HFFc6 (cell line): ENCODE measurements around the gene NFATC4. TPM values are rescaled to one million over a fixed set of nuclear protein-coding genes. Genes with fewer than 3 reads are reported as not detected.

ENCODE experiments used
- DNase-seq: peaks from one replicate; pipeline ENCODE4 v3.0.0-alpha.2; 2018
- H3K27ac Mint-ChIP-seq: 2 replicates; pipeline ENCODE4 v1.8.0; 2020; ENCODE audit warnings: mild to moderate bottlenecking, mixed read lengths
- H3K27me3 Mint-ChIP-seq: 2 replicates; pipeline ENCODE4 v1.8.0; 2021; ENCODE audit warnings: mild to moderate bottlenecking, moderate library complexity, mixed read lengths; ENCODE audit not compliant: insufficient read depth
- H3K36me3 Mint-ChIP-seq: 2 replicates; pipeline ENCODE4 v1.8.0; 2021; ENCODE audit warnings: low read depth, mixed read lengths
- H3K4me1 Mint-ChIP-seq: 2 replicates; pipeline ENCODE4 v1.8.0; 2020; ENCODE audit warnings: low read depth, mixed read lengths
- H3K4me3 Mint-ChIP-seq: 2 replicates; pipeline ENCODE4 v1.8.0; 2020; ENCODE audit warnings: mild to moderate bottlenecking, moderate library complexity, mixed read lengths
- H3K9me3 Mint-ChIP-seq: 2 replicates; pipeline ENCODE4 v1.8.0; 2020; ENCODE audit warnings: mild to moderate bottlenecking, mixed read lengths
- long read RNA-seq: library from polyadenylated mRNA; unstranded; transcript quantifications from one replicate; pipeline ENCODE4 v2.0.0, GENCODE V29; 2019
- total RNA-seq, 6 experiments: library from RNA; stranded (reverse); fragmentation: NEBNext Ultra II Directional; extraction: Animal tissue kit (Norgen Biotek cat#: 25700); gene quantifications; 2 replicates in 1 of 6; 3 replicates in 5 of 6; pipeline ENCODE4 v1.2.3, GENCODE V29; 2021
- TF ChIP-seq, protein P1 (sequence below): fragments of 200-600 bp; sonication (generic); IDR thresholded peaks from 2 replicates; pipeline ENCODE4 v1.5.0; 2021; ENCODE audit warnings: antibody characterized with exemption, mild to moderate bottlenecking

The NFATC4 gene
- 10 to 100 TPM; 73.4 to 81.9 (median 77.2) TPM for total RNA-seq
- long read RNA-seq, full-length matches to known transcripts = 4 of 7 reads
- long read RNA-seq, partial matches to known transcripts = 1 of 7 reads
- long read RNA-seq, other reads (novel, unspliced or antisense) = 2 of 7 reads

DNA sequence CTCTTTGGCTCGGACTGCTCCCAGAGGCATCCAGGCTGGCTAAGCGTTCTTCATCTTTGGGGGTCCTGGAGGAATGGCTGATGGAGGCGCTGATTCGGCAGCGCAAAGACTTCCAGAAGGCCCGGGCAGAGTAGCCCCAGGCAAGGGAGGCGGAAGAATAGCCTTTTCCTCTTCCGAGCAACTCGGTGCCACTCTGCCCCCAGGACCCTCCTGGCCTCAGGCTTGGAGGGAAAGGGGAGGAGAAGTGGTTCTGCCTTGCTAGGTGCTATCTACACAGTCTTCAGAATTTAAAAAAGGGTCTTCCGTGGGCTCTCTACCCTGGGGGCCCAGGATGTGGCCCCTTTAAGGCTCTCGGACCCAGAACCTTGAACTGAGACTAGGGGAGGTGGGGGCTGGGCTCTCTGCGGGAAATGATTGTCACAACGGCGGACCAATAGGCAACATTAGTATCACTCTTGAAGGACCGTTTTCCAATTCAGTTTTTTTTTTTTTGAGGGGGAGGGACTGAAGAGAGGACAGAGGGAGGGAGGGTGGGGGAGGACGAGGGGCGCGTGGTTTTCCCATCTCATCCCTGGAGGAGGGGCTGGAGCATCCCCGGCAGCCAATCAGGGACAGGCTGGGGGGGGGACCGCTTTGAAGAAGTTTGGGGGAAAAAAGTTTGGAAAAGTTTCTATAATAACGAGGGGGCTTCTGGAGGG is at the start of gene NFATC4:
NFATC4 (plus strand) TSS at position 671 of the 698 bp plus-strand sequence. CDS start 157 bp downstream, outside the sequence.
- peak; percentile 87 for DNase-seq

DNA sequence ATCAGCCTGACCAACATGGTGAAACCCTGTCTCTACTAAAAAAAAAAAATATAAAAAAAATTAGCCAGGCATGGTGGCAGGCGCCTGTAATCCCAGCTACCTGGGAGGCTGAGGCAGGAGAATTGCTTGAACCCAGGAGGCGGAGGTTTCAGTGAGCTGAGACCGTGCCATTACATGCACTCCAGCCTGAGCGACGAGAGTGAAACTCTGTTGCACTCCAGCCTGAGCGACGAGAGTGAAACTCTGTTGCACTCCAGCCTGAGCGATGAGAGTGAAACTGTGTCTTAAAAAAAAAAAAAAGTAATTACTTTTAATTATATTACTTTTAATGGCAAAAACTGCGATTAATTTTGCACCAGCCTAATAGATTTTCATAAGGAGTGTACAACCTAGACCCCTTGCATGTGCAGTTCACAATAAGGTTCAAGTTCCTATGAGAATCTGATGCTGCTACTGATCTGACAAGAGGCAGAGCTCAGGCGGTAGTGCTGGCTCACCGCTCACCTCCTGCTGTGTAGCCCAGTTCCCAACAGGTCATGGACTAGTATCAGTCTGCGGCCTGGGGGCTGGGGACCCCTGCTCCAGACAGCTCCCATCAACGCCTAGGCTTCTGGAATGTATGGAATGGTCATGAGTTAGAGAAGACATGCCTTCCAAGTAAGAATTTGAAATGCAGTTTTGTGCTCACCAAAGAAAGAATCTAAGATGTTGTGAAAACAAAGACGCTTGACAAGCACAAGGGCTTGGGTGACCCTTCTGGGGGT is 46.6 kb upstream of the NFATC4 start:
- TF ChIP-seq, protein P1, sequence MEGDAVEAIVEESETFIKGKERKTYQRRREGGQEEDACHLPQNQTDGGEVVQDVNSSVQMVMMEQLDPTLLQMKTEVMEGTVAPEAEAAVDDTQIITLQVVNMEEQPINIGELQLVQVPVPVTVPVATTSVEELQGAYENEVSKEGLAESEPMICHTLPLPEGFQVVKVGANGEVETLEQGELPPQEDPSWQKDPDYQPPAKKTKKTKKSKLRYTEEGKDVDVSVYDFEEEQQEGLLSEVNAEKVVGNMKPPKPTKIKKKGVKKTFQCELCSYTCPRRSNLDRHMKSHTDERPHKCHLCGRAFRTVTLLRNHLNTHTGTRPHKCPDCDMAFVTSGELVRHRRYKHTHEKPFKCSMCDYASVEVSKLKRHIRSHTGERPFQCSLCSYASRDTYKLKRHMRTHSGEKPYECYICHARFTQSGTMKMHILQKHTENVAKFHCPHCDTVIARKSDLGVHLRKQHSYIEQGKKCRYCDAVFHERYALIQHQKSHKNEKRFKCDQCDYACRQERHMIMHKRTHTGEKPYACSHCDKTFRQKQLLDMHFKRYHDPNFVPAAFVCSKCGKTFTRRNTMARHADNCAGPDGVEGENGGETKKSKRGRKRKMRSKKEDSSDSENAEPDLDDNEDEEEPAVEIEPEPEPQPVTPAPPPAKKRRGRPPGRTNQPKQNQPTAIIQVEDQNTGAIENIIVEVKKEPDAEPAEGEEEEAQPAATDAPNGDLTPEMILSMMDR = no peak
- Mint-ChIP-seq H3K36me3 (no peaks in the 10 kb centered on the region), H3K9me3 (no peaks in the 10 kb centered on the region), H3K27ac (no peak overlapping the region), H3K4me3 (no peak overlapping the region), H3K4me1 (peaks cover 20% of the 10 kb centered on the region), H3K27me3 (peaks cover 24% of the 10 kb centered on the region)
- no peak for DNase-seq

More for the DNA sequence above, at the start of gene NFATC4:
- Mint-ChIP-seq H3K9me3 (no peaks in the 10 kb centered on the region), H3K4me3 (peak within 1 kb of the TSS; percentile 93), H3K27ac (peak within 1 kb of the TSS; percentile 97), H3K4me1 (peaks cover 54% of the 10 kb centered on the region), H3K36me3 (peaks cover 6% of the 10 kb centered on the region; the same call in 1 of the 2 replicates), H3K27me3 (peaks cover 2% of the 10 kb centered on the region; the same call in 1 of the 2 replicates)
- TF ChIP-seq, protein P1 = no peak

DNA sequence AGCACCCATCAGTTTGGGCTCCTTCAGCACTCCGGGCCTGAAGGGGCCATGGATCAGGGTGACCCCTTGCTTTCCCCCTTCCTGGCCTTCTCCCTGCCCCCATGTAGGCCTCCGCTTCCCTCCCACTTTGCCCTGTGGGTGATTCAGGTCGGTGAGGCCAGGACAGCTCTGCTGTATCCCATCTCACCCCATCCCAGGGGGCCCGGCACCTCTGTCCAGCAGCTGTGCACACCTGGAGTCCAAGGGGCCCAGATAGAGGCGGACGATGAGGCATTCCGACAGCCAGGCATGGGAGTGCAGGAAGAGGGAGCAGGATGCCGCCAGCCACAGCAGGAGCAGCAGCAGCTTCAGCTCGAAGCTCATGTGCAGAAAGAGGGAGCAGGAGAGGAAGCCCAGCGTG is 45.3 kb upstream of the NFATC4 start:
- TF ChIP-seq, protein P1 = no peak
- Mint-ChIP-seq H3K4me3 (no peak overlapping the region), H3K27ac (no peak overlapping the region), H3K9me3 (no peaks in the 10 kb centered on the region), H3K4me1 (peaks cover 9% of the 10 kb centered on the region), H3K27me3 (peaks cover 26% of the 10 kb centered on the region), H3K36me3 (no peaks in the 10 kb centered on the region)
- no peak for DNase-seq

DNA sequence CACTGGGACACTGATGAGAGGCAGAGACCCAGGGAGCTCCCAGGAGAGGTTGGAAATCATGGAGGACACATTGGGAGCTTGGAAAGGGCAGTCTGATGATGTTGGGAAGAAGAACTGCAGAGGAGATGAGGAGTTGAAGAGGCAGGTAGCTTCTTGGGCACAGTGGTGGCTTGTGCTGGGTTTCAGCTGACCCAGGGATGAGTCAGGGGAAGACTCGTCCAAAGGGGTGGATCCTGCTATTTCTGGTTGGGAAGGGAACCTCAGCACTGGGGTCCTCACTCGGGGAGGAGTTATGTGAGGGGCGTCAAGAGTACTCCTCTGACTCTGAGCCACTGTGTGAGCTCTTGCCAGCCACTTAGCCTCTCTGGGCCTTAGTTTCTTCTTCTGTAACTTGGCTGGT is 44.6 kb upstream of the NFATC4 start:
- H3K27me3 Mint-ChIP-seq = peaks cover 26% of the 10 kb centered on the region

DNA sequence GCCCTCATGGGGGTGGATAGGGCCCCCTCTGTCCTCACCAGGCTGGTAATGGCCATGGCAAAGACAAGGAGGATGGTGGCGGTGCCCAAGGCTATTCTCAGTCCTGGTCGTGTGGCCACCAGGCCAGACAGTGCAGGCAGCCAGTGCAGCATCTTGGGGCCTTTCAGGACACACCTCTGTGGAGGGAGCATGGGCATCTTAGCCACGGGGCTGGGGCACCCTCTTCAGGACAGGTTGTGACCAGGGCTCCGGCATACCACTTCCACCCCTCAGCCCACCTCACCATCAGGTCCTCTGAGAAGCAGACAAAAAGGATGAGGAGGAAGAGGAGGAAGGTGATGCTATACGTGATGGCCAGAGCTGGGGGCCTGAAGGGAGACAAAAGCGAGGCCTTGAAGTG is 44.0 kb upstream of the NFATC4 start:
- Mint-ChIP-seq H3K27ac (no peak overlapping the region), H3K27me3 (peaks cover 26% of the 10 kb centered on the region)

More for the DNA sequence above, 44.6 kb upstream of the NFATC4 start:
- Mint-ChIP-seq H3K36me3 (no peaks in the 10 kb centered on the region), H3K4me1 (peaks cover 5% of the 10 kb centered on the region), H3K4me3 (no peak overlapping the region), H3K9me3 (no peaks in the 10 kb centered on the region), H3K27ac (no peak overlapping the region)
- TF ChIP-seq, protein P1 = no peak
- no peak for DNase-seq

More for the DNA sequence above, 44.0 kb upstream of the NFATC4 start:
- Mint-ChIP-seq H3K4me3 (no peak overlapping the region), H3K9me3 (no peaks in the 10 kb centered on the region), H3K36me3 (no peaks in the 10 kb centered on the region), H3K4me1 (peaks cover 5% of the 10 kb centered on the region)
- DNase-seq = no peak
- TF ChIP-seq, protein P1 = no peak; the same call in 1 of the 2 replicates
